HEK293 (cell line): ENCODE data around the gene RPS19.

Experiments used
- FEZF1 ChIP-seq: fragments of 450-650 bp; formaldehyde crosslinking; IDR thresholded peaks from 2 replicates; pipeline ENCODE4 v1.5.1; 2016; ENCODE audit warnings: missing biosample characterization, missing genetic modification characterization
- HOXA7 ChIP-seq: sonication (generic); formaldehyde crosslinking; IDR thresholded peaks from 2 replicates; pipeline ENCODE4 v1.8.1; 2022; ENCODE audit warnings: missing genetic modification reagents, borderline replicate concordance
- KLF10 ChIP-seq: fragments of 450-650 bp; IDR thresholded peaks from 2 replicates; pipeline ENCODE4 v1.5.1; 2018; ENCODE audit warnings: missing biosample characterization, mild to moderate bottlenecking, missing genetic modification characterization
- SP2 ChIP-seq: fragments of 450-650 bp; formaldehyde crosslinking; IDR thresholded peaks from 2 replicates; pipeline ENCODE4 v1.5.1; 2016; ENCODE audit warnings: missing biosample characterization, missing genetic modification characterization
- ZEB2 ChIP-seq: fragments of 450-650 bp; formaldehyde crosslinking; IDR thresholded peaks from 2 replicates; pipeline ENCODE4 v1.5.1; 2016; ENCODE audit warnings: missing biosample characterization, missing genetic modification characterization
- ZFHX2 ChIP-seq: fragments of 450-650 bp; formaldehyde crosslinking; conservative IDR thresholded peaks from 2 replicates; pipeline ENCODE4 v1.5.1; 2016; ENCODE audit warnings: missing biosample characterization, missing genetic modification characterization
- ZNF174 ChIP-seq: fragments of 450-650 bp; formaldehyde crosslinking; IDR thresholded peaks from 2 replicates; pipeline ENCODE4 v1.5.0; 2017; ENCODE audit warnings: missing biosample characterization, mild to moderate bottlenecking, missing genetic modification characterization
- ZNF548 ChIP-seq: fragments of 450-650 bp; formaldehyde crosslinking; IDR thresholded peaks from 2 replicates; pipeline ENCODE4 v1.5.1; 2016; ENCODE audit warnings: missing biosample characterization, missing genetic modification characterization
- TF ChIP-seq, protein P1 (sequence below): fragments of 450-650 bp; formaldehyde crosslinking; IDR thresholded peaks from 2 replicates; pipeline ENCODE4 v1.5.1; 2016; ENCODE audit warnings: missing biosample characterization, missing genetic modification characterization
- TF ChIP-seq, protein P2 (sequence below): fragments of 450-650 bp; formaldehyde crosslinking; IDR thresholded peaks from 2 replicates; pipeline ENCODE4 v1.5.1; 2016; ENCODE audit warnings: missing biosample characterization, missing genetic modification characterization
- TF ChIP-seq, protein P3 (sequence below): fragments of 450-650 bp; formaldehyde crosslinking; conservative IDR thresholded peaks from 2 replicates; pipeline ENCODE4 v1.5.1; 2016; ENCODE audit warnings: low read depth, missing biosample characterization, missing genetic modification characterization
- TF ChIP-seq, protein P4 (sequence below): IDR thresholded peaks from 2 replicates; pipeline ENCODE4 v1.6.1; 2011; ENCODE audit warnings: mild to moderate bottlenecking, low read depth, low read length, borderline replicate concordance

DNA sequence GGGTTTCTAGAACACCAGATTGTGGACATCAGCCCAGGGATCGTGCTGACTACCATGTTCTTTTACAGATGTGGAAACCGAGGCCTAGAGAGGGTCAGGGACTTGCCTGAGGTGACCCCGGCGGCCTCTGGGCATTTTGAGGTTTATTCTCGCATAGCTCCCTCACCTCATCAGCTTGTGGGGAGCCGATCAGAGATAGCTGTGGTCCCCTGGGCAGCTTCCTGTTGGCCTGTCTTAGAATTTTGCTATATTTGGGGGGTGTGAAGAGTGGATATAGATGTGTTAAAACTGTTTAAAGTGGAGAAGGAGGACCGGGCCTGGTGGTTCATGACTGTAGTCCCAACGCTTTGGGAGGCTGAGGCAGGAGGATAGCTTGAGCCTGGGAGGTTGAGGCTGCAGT, 29.8 kb downstream of the RPS19 start:
- TF ChIP-seq, protein P1, sequence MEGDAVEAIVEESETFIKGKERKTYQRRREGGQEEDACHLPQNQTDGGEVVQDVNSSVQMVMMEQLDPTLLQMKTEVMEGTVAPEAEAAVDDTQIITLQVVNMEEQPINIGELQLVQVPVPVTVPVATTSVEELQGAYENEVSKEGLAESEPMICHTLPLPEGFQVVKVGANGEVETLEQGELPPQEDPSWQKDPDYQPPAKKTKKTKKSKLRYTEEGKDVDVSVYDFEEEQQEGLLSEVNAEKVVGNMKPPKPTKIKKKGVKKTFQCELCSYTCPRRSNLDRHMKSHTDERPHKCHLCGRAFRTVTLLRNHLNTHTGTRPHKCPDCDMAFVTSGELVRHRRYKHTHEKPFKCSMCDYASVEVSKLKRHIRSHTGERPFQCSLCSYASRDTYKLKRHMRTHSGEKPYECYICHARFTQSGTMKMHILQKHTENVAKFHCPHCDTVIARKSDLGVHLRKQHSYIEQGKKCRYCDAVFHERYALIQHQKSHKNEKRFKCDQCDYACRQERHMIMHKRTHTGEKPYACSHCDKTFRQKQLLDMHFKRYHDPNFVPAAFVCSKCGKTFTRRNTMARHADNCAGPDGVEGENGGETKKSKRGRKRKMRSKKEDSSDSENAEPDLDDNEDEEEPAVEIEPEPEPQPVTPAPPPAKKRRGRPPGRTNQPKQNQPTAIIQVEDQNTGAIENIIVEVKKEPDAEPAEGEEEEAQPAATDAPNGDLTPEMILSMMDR = no peak
- TF ChIP-seq, protein P2, sequence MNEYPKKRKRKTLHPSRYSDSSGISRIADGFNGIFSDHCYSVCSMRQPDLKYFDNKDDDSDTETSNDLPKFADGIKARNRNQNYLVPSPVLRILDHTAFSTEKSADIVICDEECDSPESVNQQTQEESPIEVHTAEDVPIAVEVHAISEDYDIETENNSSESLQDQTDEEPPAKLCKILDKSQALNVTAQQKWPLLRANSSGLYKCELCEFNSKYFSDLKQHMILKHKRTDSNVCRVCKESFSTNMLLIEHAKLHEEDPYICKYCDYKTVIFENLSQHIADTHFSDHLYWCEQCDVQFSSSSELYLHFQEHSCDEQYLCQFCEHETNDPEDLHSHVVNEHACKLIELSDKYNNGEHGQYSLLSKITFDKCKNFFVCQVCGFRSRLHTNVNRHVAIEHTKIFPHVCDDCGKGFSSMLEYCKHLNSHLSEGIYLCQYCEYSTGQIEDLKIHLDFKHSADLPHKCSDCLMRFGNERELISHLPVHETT (tag by site-specific recombination) = no peak
- TF ChIP-seq ZNF174 (tag by site-specific recombination) = no peak
- TF ChIP-seq, protein P3, sequence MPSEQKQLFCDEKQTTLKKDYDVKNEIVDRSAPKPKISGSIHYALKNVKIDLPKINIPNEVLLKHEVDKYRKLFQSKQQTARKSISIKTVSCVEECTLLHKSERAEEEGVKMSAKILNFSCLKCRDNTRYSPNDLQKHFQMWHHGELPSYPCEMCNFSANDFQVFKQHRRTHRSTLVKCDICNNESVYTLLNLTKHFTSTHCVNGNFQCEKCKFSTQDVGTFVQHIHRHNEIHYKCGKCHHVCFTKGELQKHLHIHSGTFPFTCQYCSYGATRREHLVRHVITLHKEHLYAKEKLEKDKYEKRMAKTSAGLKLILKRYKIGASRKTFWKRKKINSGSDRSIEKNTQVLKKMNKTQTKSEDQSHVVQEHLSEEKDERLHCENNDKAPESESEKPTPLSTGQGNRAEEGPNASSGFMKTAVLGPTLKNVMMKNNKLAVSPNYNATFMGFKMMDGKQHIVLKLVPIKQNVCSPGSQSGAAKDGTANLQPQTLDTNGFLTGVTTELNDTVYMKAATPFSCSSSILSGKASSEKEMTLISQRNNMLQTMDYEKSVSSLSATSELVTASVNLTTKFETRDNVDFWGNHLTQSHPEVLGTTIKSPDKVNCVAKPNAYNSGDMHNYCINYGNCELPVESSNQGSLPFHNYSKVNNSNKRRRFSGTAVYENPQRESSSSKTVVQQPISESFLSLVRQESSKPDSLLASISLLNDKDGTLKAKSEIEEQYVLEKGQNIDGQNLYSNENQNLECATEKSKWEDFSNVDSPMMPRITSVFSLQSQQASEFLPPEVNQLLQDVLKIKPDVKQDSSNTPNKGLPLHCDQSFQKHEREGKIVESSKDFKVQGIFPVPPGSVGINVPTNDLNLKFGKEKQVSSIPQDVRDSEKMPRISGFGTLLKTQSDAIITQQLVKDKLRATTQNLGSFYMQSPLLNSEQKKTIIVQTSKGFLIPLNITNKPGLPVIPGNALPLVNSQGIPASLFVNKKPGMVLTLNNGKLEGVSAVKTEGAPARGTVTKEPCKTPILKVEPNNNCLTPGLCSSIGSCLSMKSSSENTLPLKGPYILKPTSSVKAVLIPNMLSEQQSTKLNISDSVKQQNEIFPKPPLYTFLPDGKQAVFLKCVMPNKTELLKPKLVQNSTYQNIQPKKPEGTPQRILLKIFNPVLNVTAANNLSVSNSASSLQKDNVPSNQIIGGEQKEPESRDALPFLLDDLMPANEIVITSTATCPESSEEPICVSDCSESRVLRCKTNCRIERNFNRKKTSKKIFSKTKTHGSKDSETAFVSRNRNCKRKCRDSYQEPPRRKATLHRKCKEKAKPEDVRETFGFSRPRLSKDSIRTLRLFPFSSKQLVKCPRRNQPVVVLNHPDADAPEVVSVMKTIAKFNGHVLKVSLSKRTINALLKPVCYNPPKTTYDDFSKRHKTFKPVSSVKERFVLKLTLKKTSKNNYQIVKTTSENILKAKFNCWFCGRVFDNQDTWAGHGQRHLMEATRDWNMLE (tag by site-specific recombination) = no peak
- TF ChIP-seq, protein P4, sequence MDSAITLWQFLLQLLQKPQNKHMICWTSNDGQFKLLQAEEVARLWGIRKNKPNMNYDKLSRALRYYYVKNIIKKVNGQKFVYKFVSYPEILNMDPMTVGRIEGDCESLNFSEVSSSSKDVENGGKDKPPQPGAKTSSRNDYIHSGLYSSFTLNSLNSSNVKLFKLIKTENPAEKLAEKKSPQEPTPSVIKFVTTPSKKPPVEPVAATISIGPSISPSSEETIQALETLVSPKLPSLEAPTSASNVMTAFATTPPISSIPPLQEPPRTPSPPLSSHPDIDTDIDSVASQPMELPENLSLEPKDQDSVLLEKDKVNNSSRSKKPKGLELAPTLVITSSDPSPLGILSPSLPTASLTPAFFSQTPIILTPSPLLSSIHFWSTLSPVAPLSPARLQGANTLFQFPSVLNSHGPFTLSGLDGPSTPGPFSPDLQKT = no peak
- TF ChIP-seq KLF10 (tag by site-specific recombination) = no peak
- TF ChIP-seq ZNF548 (tag by site-specific recombination) = no peak
- no peak for TF ChIP-seq HOXA7 (CRISPR knock-in tag)
- TF ChIP-seq FEZF1 = no peak
- no peak for TF ChIP-seq ZFHX2
- no peak for TF ChIP-seq SP2
- no peak for TF ChIP-seq ZEB2
